KOPT-K1 (cell line): ENCODE measurements around the gene EPAS1.

ENCODE experiments used
- H3K27ac ChIP-seq: fragments of 200-600 bp; sonication (generic); 2 replicates; pipeline ENCODE4 v1.5.1; 2016; ENCODE audit warnings: antibody characterized with exemption, mild to moderate bottlenecking, low read depth, low read length; ENCODE audit not compliant: poor library complexity, severe bottlenecking
- H3K36me3 ChIP-seq: fragments of 200-600 bp; sonication (generic); 2 replicates; pipeline ENCODE4 v1.5.1; 2017; ENCODE audit warnings: antibody characterized with exemption, mild to moderate bottlenecking, low read length, moderate library complexity; ENCODE audit not compliant: insufficient read depth
- H3K9me3 ChIP-seq: fragments of 200-600 bp; sonication (generic); 2 replicates; pipeline ENCODE4 v1.5.1; 2017; ENCODE audit warnings: antibody characterized with exemption, low read length, mild to moderate bottlenecking; ENCODE audit not compliant: insufficient read depth, poor library complexity, severe bottlenecking

The EPAS1 gene

DNA sequence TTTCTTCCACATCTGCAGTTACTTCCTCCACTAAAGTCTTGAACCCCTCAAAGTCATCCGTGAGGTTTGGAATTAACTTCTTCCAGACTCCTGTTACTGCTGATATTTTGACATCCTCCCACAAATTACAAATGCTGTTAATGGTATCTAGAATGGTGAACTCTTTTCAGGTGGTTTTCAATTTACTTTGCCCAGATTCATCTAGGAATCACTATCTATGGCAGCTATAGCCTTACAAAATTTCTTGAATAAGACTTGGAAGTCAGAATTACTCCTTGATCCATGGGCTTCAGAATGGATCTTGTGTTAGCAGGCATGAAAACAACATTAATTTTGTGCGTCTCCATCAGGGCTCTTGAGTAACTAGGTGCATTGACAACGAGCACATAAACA, 19.9 kb downstream of the EPAS1 start:
- Histone ChIP-seq H3K36me3 (no peaks in the 10 kb centered on the region), H3K27ac (peak overlapping the region; percentile 28), H3K9me3 (no peaks in the 10 kb centered on the region)

DNA sequence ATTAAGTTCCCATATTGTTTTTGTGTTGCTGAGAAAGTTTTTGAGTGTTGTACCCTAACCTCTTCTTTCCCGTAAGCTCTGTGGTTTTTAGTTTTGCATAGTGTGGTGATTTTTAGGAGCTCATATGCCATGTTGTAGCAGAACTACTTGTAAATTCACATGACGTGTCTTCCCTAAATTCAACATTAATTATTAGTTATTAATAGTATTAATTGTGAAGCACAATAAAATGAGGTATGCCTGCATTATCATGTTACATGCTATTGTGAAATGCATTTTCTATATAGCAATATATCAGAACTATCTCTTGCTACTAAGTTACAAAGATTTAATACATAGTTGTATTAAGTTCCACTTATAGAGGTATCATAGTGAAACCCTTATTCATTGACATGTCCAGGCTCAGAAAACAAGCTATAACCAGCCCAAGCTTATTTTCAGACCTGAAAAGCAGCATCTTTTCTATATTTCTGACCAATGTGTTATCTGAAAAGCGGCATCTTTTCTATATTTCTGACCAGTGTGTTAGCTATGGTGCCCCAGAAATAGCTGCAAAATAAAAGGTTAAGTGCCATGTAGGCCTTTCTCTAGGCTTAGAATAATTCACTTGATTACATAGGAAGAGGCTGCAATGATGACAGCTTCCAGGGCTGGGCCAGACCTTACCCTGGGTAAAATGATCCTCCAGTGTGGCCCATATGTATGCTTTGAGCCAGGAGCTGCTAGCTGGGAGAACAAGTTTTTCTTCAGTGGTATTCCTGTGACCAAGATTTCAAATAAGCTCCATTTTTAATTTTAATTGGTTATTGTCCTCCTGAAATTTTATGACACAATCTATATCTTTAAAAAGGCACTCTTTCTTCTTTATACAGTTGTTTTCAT, 21.6 kb downstream of the EPAS1 start:
- Histone ChIP-seq H3K9me3 (no peaks in the 10 kb centered on the region), H3K27ac (no peak overlapping the region), H3K36me3 (no peaks in the 10 kb centered on the region)

DNA sequence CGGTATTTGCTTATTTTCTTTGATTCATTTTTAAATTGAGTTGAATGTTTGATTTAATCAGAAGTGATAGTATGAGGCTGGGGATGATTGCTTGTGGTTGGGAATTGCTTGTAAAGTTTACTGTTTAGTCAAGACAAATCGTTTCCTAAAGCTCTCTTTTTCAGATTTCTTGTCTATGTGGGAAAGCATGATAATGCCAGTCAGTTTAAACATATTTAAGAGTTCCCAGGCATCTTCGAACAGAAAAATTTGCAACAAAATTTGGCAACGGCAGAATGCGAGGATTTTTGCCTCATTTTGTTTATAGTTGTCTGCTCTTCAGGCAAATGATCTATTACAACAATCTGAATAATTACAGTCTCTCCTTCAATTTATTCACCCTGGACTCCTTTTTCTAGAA, 22.5 kb downstream of the EPAS1 start:
- no peaks in the 10 kb centered on the region for H3K9me3 ChIP-seq
- H3K36me3 ChIP-seq: no peaks in the 10 kb centered on the region
- no peak overlapping the region for H3K27ac ChIP-seq

DNA sequence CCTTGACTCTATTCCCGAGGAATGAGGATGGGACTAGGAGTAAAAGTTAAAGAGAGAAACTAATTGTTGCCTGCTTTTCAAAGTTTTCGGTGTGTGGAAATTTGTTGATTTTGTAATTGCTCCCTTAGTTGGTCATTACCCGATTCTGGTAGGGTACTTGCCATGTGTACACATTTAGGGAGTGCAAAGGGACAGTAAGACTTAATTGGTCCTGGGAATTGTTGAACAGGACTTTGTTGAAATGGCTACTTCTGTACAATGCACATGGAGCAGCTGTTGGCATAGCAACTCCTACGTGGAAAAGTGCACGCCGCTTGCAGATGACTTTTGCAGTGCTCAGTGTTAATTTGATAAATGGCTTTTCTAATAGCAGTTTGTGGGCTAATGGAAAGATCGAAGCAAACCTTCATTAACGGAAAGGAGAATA, 22.9 kb downstream of the EPAS1 start:
- H3K36me3 ChIP-seq: no peaks in the 10 kb centered on the region
- H3K27ac ChIP-seq: no peak overlapping the region
- H3K9me3 ChIP-seq: no peaks in the 10 kb centered on the region

DNA sequence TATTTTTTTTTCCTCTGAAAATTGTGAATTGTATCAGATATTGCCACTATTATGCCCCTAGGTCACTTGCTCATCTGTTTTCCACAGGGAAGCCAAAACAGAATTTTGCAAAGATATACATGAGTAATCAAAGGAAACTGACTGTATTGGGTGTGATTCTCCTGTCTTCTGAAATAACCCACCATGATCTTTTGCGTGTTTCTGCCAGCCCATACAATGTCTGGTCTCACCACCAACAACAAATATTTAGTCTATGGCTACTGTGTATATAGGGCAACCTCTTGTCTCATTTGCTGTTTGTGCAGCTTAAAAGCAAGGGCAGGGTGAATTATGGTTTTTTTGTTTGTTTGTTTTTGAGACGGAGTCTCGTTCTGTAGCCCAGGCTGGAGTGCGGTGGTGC, 26.5 kb downstream of the EPAS1 start:
- Histone ChIP-seq H3K27ac (no peak overlapping the region), H3K9me3 (no peaks in the 10 kb centered on the region), H3K36me3 (no peaks in the 10 kb centered on the region)

DNA sequence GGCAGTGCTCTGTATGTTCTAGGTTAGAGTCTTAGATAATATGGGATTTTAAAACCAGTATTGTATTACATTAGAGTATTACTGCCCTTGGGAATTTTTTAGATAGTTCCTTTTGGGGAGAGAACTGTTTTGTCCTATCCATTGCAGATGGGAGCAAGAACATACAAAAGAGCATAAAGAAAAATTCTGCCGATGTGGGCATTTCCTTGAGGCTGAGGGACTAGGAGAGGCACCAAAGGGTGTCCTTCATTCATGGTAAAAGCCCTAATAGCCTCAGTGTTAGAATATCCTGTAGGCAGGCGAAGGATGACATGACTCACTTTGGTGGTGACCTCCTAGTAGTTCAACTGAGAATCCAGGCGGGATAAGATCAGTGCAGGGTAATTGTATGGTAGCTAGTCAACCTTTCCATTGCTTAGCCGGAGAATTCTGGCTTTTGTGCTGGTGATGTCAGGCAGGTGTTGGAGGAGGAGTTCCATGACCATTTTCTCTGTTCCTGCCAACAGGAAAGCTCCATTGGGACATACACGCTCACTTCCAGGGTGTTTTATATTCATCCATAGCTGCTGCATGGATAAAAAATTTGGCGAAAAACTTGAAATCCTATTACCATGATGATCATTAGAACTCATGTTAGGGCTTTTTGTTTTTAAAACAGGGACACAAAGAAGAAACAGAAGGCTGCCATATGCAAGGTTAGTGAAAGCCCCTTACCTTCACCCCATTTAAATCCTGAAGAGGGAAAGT, 28.1 kb downstream of the EPAS1 start:
- Histone ChIP-seq H3K27ac (no peak overlapping the region), H3K9me3 (no peaks in the 10 kb centered on the region), H3K36me3 (no peaks in the 10 kb centered on the region)

DNA sequence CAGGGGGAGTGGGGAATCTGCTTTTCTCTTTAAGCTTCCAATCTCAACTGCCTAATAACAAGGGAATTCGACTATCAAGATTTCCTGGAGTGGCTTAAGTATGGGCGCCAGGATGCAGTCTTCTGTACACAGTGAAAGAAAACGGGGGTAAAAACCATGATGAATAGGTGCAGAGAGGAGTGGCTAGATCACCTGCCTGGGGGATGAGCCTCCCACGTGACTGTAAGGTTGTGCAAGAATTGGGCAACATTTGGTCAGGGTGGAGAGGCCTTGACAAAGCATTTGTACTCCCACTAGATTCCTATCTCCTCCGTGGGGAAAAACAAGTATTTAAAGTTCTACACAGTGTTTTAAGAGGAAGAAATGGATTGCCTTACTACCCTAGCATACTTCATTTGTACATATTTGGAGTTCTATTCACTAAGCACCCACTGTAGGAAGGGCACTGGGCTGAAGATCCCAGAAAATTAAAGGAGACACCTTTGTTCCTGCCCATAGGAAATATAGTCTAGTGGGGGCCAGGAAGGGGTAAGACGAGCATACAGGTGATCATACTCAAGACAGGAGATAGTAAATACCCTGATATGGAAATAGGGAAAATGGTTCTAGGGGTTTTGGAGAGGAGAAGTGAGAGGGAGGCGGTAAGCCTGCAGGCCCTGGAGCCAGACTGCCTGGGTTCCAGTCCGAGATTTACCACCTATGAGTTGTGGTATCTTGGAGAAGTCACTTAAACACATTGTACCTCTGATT, 29.2 kb downstream of the EPAS1 start:
- H3K36me3 ChIP-seq: no peaks in the 10 kb centered on the region
- no peaks in the 10 kb centered on the region for H3K9me3 ChIP-seq
- no peak overlapping the region for H3K27ac ChIP-seq

DNA sequence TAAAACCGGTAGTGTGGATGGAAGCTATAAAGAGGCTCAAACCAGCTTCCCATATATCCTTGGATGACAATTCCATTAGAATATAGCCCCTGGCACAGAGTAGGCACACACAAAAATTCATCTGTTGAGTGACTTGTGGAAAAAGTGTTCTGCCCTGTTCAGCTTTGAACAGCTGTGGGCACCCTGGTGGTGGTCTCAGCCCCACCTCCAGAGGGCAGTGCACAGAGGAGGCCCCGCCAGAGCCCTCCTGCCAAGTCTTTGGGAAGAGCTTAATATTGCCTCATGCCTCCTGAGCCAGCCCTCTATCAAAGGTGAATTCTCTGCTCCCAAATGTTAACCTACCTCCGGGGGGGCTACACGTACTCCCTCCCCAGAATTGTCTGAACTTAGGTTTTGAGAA, 30.4 kb downstream of the EPAS1 start:
- no peak overlapping the region for H3K27ac ChIP-seq
- H3K9me3 ChIP-seq: no peaks in the 10 kb centered on the region
- no peaks in the 10 kb centered on the region for H3K36me3 ChIP-seq

DNA sequence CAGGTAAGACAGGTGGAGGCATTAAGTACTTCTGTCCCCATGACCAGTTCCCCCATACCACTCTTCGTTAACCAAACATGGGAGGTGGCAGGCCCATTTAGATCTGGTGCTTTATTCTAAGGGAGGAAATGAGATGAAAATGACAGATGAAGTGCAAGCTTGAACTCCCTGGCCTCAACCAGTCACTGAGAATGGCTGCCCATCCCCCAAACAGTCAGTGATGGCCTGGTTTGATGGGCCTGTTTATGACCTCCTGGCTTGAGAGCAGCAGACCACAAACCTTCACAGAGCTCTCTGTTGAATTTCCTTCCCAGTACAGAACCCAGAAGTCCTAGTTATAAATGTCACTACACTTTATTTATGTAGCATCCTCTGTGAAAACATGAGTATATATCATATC, 31.1 kb downstream of the EPAS1 start:
- H3K9me3 ChIP-seq: no peaks in the 10 kb centered on the region
- H3K36me3 ChIP-seq: no peaks in the 10 kb centered on the region
- H3K27ac ChIP-seq: peak overlapping the region; percentile 8

DNA sequence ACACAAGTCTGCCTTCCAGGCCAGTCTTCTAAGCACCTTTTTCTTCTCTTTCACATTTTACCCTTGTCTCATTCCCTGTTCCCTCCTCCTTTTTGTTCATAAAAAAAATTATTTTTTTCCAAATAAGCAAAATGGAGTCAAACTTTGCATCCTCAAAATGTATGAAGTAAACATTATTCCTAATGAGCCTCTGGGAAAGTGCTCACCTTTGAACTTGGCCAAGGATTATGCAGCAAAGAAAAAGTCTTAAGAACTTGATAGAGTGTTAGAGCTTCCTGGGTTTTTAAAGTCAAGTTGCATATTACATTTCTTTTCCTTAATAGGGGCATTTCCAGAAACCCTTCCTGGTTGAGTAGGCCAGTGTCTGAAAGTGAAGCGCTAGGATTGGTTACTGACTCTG, 31.6 kb downstream of the EPAS1 start:
- H3K36me3 ChIP-seq: no peaks in the 10 kb centered on the region
- H3K27ac ChIP-seq: no peak overlapping the region
- no peaks in the 10 kb centered on the region for H3K9me3 ChIP-seq

DNA sequence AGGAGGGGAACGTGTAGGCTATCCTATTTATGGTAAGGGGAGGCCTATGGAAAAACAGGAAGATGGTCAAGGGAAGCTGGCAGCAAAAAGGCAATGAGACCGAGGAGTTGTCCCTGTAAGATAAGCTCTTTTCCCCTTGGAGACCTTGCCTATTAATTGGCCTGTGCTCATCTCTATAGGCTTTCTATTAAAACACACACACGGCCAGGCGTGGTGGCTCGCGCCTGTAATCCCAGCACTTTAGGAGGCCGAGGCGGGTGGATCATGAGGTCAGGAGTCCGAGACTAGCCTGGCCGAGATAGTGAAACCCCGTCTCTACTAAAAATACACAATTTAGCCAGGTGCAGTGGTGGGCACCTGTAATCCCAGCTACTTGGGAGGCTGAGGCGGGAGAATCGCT, 32.1 kb downstream of the EPAS1 start:
- Histone ChIP-seq H3K36me3 (no peaks in the 10 kb centered on the region), H3K27ac (no peak overlapping the region), H3K9me3 (no peaks in the 10 kb centered on the region)

DNA sequence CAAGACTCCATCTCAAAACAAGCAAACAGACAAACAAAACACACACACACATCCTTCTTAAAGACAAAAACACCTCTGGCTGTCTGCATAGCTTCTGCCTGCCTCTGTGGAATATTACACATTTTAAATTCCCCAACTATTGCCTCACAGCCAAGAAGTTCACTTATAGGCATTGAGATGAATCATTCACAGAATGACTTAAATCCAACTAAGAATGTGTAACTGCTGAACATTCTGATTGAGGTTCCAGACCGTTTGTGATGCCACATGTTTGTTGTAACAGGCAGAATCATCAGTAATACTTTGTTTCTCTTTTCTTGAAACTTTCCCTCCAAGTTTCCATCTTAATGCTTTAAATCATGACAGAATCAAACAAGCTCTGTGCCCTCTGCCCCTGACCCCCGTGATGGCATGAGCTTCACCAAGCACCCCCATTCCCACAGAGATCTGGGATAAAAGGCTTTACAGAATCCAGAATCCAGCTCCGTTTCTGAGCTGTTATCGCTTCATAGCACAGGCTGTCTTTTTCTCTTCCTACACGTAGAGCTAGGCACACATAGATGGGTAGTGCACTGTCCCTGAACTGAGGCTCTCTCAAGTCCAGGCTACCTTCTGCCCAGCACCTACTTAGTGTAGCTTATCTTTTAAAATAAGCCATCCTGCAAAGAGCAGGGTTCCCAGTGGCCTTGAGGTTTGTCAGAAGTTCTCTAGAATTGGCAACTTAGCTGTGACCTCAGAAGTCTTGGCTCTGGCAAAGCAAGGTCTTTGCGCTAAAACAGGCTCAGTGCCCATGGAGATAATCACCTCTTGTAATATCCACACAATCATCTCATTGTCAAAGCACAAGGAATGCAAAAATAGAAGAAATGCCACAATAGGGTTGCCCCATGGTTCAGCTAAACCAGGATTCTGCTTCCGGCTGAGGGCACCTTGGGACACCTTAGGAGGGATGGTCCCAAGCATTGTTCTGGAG, 32.9 kb downstream of the EPAS1 start:
- no peaks in the 10 kb centered on the region for H3K36me3 ChIP-seq
- H3K27ac ChIP-seq: peak overlapping the region; percentile 0
- no peaks in the 10 kb centered on the region for H3K9me3 ChIP-seq

DNA sequence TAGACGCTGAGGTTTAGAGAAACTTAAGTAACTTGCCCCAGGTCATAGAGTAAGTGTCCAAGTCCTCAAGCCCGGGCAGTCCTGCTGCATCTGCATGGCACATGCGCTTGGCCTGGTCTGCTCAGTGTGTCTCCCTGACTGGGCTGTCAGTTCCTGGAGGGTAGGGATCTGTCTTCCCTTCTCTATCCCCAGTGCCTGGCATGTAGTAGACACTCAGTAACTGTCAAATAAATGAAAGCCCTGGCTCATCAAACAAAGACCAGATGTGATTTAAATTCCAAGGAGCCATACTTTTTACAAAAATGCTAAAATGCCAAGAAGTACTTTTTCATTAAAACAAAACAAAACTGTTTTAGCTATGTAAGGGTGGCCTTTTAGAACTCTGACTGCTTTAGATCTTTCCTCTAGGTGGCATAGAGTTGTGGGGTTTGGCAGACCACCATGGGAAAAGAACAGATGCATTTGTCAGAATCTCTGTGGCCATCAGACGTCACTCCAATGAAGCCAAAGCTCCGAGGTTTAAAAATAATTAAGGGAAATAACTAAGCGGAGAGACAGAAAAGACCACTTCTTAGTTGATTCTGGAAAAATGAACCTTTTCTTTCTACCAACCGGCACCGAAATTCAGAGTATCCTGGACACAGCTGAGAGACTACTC, 34.0 kb downstream of the EPAS1 start:
- H3K27ac ChIP-seq: no peak overlapping the region
- H3K9me3 ChIP-seq: no peaks in the 10 kb centered on the region

DNA sequence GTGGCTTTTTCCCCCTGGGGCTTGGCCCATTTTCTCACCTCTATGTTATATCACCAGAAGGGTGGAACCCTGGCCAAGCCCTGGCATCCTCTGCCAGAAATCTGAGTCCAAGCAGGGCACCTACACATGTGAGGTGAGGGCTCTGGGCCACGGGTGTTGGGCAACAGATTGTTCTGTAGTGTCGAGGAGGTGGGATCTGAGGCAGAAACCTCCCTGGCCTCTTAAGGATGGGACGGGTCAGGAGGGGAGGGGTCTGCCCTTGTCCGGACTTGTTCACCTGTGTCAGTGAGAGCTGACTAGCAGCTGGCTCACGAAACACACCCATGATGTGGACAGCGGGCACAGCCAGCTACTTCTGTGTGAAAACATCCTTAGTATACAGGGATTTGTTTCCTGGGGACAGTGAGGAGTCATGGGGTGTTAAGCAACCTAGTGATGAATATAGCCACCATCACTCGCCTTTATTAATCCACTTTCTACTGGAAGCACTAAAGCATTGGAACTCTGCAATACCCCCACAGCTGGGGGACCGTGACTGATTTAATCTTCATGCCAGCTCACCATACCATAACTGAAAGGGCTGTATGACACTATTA, 35.6 kb downstream of the EPAS1 start:
- no peaks in the 10 kb centered on the region for H3K36me3 ChIP-seq
- H3K27ac ChIP-seq: no peak overlapping the region
- no peaks in the 10 kb centered on the region for H3K9me3 ChIP-seq

More for the DNA sequence above, 34.0 kb downstream of the EPAS1 start:
- H3K36me3 ChIP-seq: no peaks in the 10 kb centered on the region
